Measurements from ENCODE around the gene ZBTB14. TPM values are rescaled to one million over a fixed set of nuclear protein-coding genes. Genes with fewer than 3 reads are reported as not detected.
A peak's percentile ranks its signal among the peaks of the same experiment; 100 is the strongest.

ZBTB14 gene
- 9.7 and 12.4 TPM in 2 replicates for total RNA-seq (2014; rRNA removed; shearing (Covaris generic))

GRCh38 chr18:5295231-5295920 lies at the start of gene ZBTB14:
ZBTB14 (minus strand) TSS chr18:5295726; CDS start chr18:5293246, 2,480 bp downstream.
- peak; percentile 55 for DNase-seq (ENCODE audit: low read depth)

- no peak for DNase-seq (ENCODE audit: low read depth)
These were observed 43.8 kb upstream of the ZBTB14 start for GRCh38 chr18:5339202-5339834.

DNA sequence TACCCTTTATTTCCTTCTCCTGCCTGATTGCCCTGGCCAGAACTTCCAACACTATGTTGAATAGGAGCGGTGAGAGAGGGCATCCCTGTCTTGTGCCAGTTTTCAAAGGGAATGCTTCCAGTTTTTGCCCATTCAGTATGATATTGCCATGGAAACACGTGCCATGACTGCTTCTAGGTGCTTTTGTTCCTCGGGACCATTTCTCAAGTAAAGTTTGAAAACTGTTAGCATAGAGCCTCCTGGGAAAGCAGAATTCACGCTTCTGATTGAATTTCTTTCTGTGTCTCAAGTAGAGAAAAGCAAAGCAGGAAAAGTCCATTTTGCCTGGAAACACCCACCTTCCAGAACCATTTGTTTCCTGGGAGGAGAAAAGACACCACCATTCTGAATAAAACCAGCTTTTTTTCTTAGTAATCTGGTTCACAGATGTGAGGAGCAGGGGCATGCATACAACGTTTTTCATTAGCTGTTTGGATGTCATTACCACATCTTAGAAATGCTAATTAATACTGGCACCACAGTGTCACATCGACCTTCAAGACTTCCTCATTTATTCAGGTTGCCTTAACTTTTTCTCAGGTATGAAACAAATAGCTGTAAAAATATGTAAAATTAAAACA lies 39.0 kb upstream of the ZBTB14 start:
- no peak for DNase-seq (ENCODE audit: low read depth)

- DNase-seq (ENCODE audit: low read depth): no peak
These were observed 22.7 kb upstream of the ZBTB14 start for GRCh38 chr18:5318061-5318700.

GRCh38 chr18:5317186-5317585 lies 21.7 kb upstream of the ZBTB14 start:
- DNase-seq (ENCODE audit: low read depth): no peak

GRCh38 chr18:5315838-5316237 lies 20.3 kb upstream of the ZBTB14 start:
- no peak for DNase-seq (ENCODE audit: low read depth)

- DNase-seq (ENCODE audit: low read depth): no peak
These were observed 15.9 kb upstream of the ZBTB14 start for GRCh38 chr18:5311301-5311989.

GRCh38 chr18:5309888-5310470 lies 14.5 kb upstream of the ZBTB14 start:
- DNase-seq (ENCODE audit: low read depth): no peak

GRCh38 chr18:5305835-5306234 lies 10.3 kb upstream of the ZBTB14 start:
- no peak for DNase-seq (ENCODE audit: low read depth)

DNA sequence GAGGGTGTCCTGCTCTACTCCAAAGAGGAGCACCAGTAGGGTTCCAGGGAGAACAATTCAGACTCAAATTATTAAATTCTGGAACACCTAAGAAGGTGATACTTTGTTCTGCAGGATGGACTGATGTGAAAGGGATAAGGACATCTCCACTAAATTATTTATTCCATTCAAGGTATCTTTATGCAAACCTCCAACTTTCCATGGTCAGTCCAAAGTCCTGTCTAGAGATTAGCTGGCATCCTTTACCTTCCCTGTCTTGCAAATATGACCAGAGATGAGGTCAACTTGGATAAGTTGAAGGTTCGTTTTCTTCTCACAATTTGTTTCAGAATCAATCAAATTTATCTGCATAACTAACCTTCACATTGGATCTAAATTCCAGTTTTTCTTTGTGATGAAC lies 8.7 kb upstream of the ZBTB14 start:
- no peak for DNase-seq (ENCODE audit: low read depth)

GRCh38 chr18:5303636-5304035 lies 8.1 kb upstream of the ZBTB14 start:
- no peak for DNase-seq (ENCODE audit: low read depth)

DNA sequence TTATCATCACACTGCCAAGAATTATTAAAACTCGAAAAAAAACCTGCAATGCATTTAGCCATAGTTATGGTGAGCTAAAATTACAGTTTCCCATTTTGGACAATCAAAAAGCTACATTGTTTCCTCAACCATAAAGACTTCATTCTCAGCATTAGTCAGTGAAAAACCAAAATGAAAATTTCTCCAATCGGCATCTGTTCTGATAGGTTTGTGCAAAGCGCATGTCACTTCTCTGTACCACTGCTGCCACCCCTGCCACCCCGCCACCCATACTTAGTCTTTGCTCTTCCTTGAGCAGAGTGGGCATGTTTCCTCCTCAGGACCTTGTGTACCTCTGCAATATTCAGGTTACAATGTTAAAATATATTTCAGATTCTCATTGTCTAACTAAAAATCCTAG lies 7.1 kb upstream of the ZBTB14 start:
- DNase-seq (ENCODE audit: low read depth): no peak

- DNase-seq (ENCODE audit: low read depth): no peak
These were observed 5.0 kb upstream of the ZBTB14 start for GRCh38 chr18:5300476-5301010.

- no peak for DNase-seq (ENCODE audit: low read depth)
These were observed 2.8 kb upstream of the ZBTB14 start for GRCh38 chr18:5298156-5298852.

- no peak for DNase-seq (ENCODE audit: low read depth)
These were observed 2.1 kb upstream of the ZBTB14 start for GRCh38 chr18:5297597-5297996.

- DNase-seq (ENCODE audit: low read depth): peak; percentile 80
These were observed 1.3 kb upstream of the ZBTB14 start for GRCh38 chr18:5296706-5297320.

GRCh38 chr18:5295981-5296705 lies 617 bp upstream of the ZBTB14 start:
- peak; percentile 92 for DNase-seq (ENCODE audit: low read depth)

- DNase-seq (ENCODE audit: low read depth): peak; percentile 58
These were observed 882 bp downstream of the ZBTB14 start for GRCh38 chr18:5294457-5295230.

DNA sequence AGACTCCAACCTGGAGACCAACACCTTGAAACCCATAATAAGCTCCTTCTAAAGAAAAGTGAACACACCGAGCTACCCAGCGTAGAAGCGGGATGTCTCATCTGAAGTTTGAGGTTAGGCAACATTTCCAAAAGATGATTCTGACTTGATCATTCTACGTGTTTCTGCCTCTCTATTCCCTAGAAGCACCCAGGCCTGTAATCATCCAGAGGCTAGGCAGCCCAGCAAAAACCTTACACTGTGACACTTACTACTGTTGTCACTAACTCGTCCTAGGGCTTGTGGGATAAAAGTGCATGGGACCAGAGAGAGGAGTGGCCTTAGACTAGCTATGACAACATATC lies 1.4 kb downstream of the ZBTB14 start:
- DNase-seq (ENCODE audit: low read depth): peak; percentile 4

Data from RPMI7951 (cell line).